Endothelial cell of umbilical vein (primary cell): ENCODE results near the gene ZNF420. TPM values are rescaled to one million over a fixed set of nuclear protein-coding genes. Genes with fewer than 3 reads are reported as not detected.

Experiments used
- BruUV-seq: library from RNA; stranded (reverse); fragments of 400-500 nt; replicated peaks from 2 replicates; lab custom pipeline; 2021; lab: Mats Ljungman, UMichigan
- CTCF ChIA-PET: fragments of 300-600, 350-600 bp; sonication (Branson Sonifier 250); formaldehyde crosslinking; loops from one replicate; lab custom pipeline; 2021; ENCODE audit warnings: antibody characterized with exemption, inconsistent platforms; lab: Charles Lee
- POLR2A ChIA-PET: fragments of 300-600, 350-600 bp; sonication (Branson Sonifier 250); formaldehyde crosslinking; loops from one replicate; lab custom pipeline; 2021; ENCODE audit warnings: antibody characterized with exemption, inconsistent platforms; lab: Charles Lee
- DNase-seq: peaks from one replicate; pipeline ENCODE4 v3.0.0-alpha.2; 2011; ENCODE audit warnings: low read depth, low spot score
- FAIRE-seq: peaks from 2 replicates; lab custom pipeline; 2011; peaks lifted over from hg19 to GRCh38; lab: Jason Lieb, UNC
- H2AFZ ChIP-seq: 2 replicates; pipeline ENCODE4 v1.6.0; 2012; ENCODE audit warnings: low read depth, low read length, control low read depth, inconsistent platforms
- H3K27ac ChIP-seq: 2 replicates; pipeline ENCODE4 v1.5.1; 2011; ENCODE audit warnings: low read depth, mild to moderate bottlenecking, control low read depth, low read length, moderate library complexity; ENCODE audit not compliant: insufficient read depth
- H3K27me3 ChIP-seq, 2 experiments: 2 replicates each; pipeline versions ENCODE4 v1.6.0 to v1.6.1; 2011; ENCODE audit warnings: low read length in 2 of 2, mixed read lengths in 1 of 2; ENCODE audit not compliant: control insufficient read depth in 2 of 2, insufficient read depth in 2 of 2
- H3K36me3 ChIP-seq, 2 experiments: 2 replicates in 1 of 2; 3 replicates in 1 of 2; pipeline ENCODE4 v1.5.1; 2011; ENCODE audit warnings: low read length in 2 of 2, mild to moderate bottlenecking in 1 of 2, moderate library complexity in 1 of 2; ENCODE audit not compliant: control insufficient read depth in 2 of 2, insufficient read depth in 2 of 2; ENCODE audit errors: extremely low read depth in 1 of 2
- H3K4me1 ChIP-seq: 3 replicates; pipeline ENCODE4 v1.5.1; 2011; ENCODE audit warnings: mild to moderate bottlenecking, low read length; ENCODE audit not compliant: control insufficient read depth, insufficient read depth; ENCODE audit errors: extremely low read depth
- H3K4me2 ChIP-seq: 2 replicates; pipeline ENCODE4 v1.6.1; 2011; ENCODE audit warnings: low read length, control low read depth, mixed read lengths; ENCODE audit not compliant: insufficient read depth
- H3K4me3 ChIP-seq, 3 experiments: fragments of 200-600 bp in 1 of 3; sonication (generic), shearing (Covaris generic) in 1 of 3; replicated peaks in 1 of 3; 2 replicates each; pipeline ENCODE4 v1.5.1; 2011 to 2016; ENCODE audit warnings: control low read depth in 3 of 3, low read length in 3 of 3, mild to moderate bottlenecking in 2 of 3, inconsistent platforms in 1 of 3, low read depth in 1 of 3, moderate library complexity in 1 of 3; ENCODE audit not compliant: insufficient read depth in 1 of 3
- H3K79me2 ChIP-seq: 2 replicates; pipeline ENCODE4 v1.6.0; 2012; ENCODE audit warnings: low read length, inconsistent platforms; ENCODE audit not compliant: control insufficient read depth, insufficient read depth
- H3K9ac ChIP-seq: replicated peaks from 2 replicates; pipeline ENCODE3; 2011; ENCODE audit warnings: low read length, control low read depth; ENCODE audit not compliant: insufficient read depth; ENCODE audit errors: extremely low read depth
- H3K9me1 ChIP-seq: replicated peaks from 3 replicates; pipeline ENCODE4 v1.6.0; 2011; ENCODE audit warnings: mild to moderate bottlenecking, low read length; ENCODE audit not compliant: control insufficient read depth, insufficient read depth; ENCODE audit errors: extremely low read depth
- H3K9me3 ChIP-seq: replicated peaks from 2 replicates; pipeline ENCODE4 v1.5.1; 2012; ENCODE audit warnings: low read length, inconsistent platforms; ENCODE audit not compliant: control insufficient read depth, insufficient read depth
- H4K20me1 ChIP-seq: replicated peaks from 2 replicates; pipeline ENCODE3; 2011; ENCODE audit warnings: mild to moderate bottlenecking, low read length; ENCODE audit not compliant: control insufficient read depth, insufficient read depth; ENCODE audit errors: extremely low read depth
- EZH2 ChIP-seq: IDR thresholded peaks from 2 replicates; pipeline ENCODE4 v1.6.1; 2012; ENCODE audit warnings: borderline replicate concordance, low read depth, mild to moderate bottlenecking, moderate library complexity, low read length, inconsistent platforms; ENCODE audit not compliant: severe bottlenecking
- FOS ChIP-seq: IDR thresholded peaks from 2 replicates; pipeline ENCODE4 v1.6.1; 2011; ENCODE audit warnings: mild to moderate bottlenecking, low read length, moderate library complexity, borderline replicate concordance; ENCODE audit not compliant: insufficient read depth
- GATA2 ChIP-seq: IDR thresholded peaks from 2 replicates; pipeline ENCODE4 v1.7.0; 2011; ENCODE audit warnings: low read depth, mild to moderate bottlenecking, moderate library complexity, mixed read lengths, low read length; ENCODE audit not compliant: insufficient read length, insufficient read depth
- JUN ChIP-seq: IDR thresholded peaks from 2 replicates; pipeline ENCODE4 v1.6.1; 2011; ENCODE audit warnings: borderline replicate concordance, low read depth; ENCODE audit not compliant: insufficient read length, insufficient read depth
- MYC ChIP-seq: IDR thresholded peaks from one replicate; pipeline ENCODE4 v1.6.1; 2011; ENCODE audit warnings: mild to moderate bottlenecking, low read depth, low read length
- POLR2A ChIP-seq: IDR thresholded peaks from 2 replicates; pipeline ENCODE4 v1.6.1; 2012; ENCODE audit warnings: low read depth, mild to moderate bottlenecking, control low read depth, low read length
- POLR2AphosphoS5 ChIP-seq: IDR thresholded peaks from 2 replicates; pipeline ENCODE4 v1.6.1; 2012; ENCODE audit warnings: low read depth, mild to moderate bottlenecking, control low read depth, low read length, moderate library complexity; ENCODE audit not compliant: insufficient read depth
- dilution Hi-C: fragments of 300-500 bp; cut with MboI; formaldehyde crosslinking; loops from one replicate; pipeline ENCODE4 v1.15.0; 2019; ENCODE audit warnings: low sequenced_read_pairs; ENCODE audit not compliant: extremely low pct_ligation_motif_present
- intact Hi-C: fragments of 100-400 bp; cut with micrococcal nuclease; formaldehyde crosslinking; loops from one replicate; pipeline ENCODE4 v1.10.0; 2022
- polyA plus RNA-seq, 4 experiments: library from polyadenylated mRNA; depleted of rRNA in 3 of 4; stranded (reverse) in 3 of 4; unstranded in 1 of 4; fragments of >200 nt; gene quantifications; 2 replicates each; pipeline versions ENCODE4 v1.2.1 to v1.2.3, GENCODE V29; 2011 to 2012; ENCODE audit warnings: missing spikeins in 1 of 4
- total RNA-seq: library from RNA; stranded (reverse); gene quantifications from 2 replicates; pipeline ENCODE4 v1.2.3, GENCODE V29; 2021
- TF ChIP-seq, protein P1 (sequence below), 2 donors: IDR thresholded peaks; 1 replicate in 1 of 2; 2 replicates in 1 of 2; pipeline ENCODE4 v1.5.1; 2011; ENCODE audit warnings: low read length in 2 of 2, mild to moderate bottlenecking in 2 of 2, moderate library complexity in 2 of 2, control low read depth in 1 of 2, inconsistent platforms in 1 of 2, low read depth in 1 of 2; ENCODE audit not compliant: insufficient read depth in 1 of 2; ENCODE audit errors: extremely low read depth in 1 of 2
- TF ChIP-seq, protein P2 (sequence below): IDR thresholded peaks from 2 replicates; pipeline ENCODE4 v1.6.1; 2011; ENCODE audit not compliant: insufficient read depth, insufficient read length

ZNF420 gene
- total and polyA plus RNA-seq, 2 donors (not counting 3 experiments of a cell fraction or from before 2014, with no cell fraction given): 1.3 to 5.3 TPM

DNA sequence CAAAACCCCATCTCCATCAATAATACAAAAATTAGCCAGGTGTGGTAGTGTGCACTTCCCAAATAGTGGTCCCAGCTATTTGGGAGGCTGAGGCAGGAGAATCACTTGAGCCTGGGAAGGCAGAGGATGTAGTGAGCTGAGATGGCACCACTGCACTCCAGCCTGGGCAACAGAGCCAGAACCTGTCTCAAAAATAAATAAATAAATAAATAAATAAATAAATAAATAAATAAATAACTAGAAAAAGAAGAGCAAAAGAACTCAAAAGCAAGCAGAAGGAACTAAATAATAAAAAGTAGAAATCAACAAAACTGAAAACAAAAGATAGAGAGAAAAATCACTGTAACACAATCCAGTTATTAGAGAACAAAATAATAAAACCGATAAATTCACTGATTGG, 81.9 kb downstream of the ZNF420 start:
- ChIA-PET POLR2A (no interaction called here), CTCF (no interaction called here)
- BruUV-seq: no TSS peak

More for the DNA sequence above, 81.9 kb downstream of the ZNF420 start:
- no peak overlapping the region for H3K27ac ChIP-seq
- no peaks in the 10 kb centered on the region for H3K36me3 ChIP-seq
- H3K9ac ChIP-seq: no peak overlapping the region
- DNase-seq: no peak
- H3K9me3 ChIP-seq: peaks cover 4% of the 10 kb centered on the region
- dilution Hi-C loops (no loop called here), intact Hi-C loops (no loop called here)
- no peaks in the 10 kb centered on the region for H3K27me3 ChIP-seq
- H2AFZ ChIP-seq: no peak overlapping the region
- no peaks in the 10 kb centered on the region for H3K4me1 ChIP-seq
- no peak for FAIRE-seq
- no peaks in the 10 kb centered on the region for H3K79me2 ChIP-seq
- H3K9me1 ChIP-seq: no peaks in the 10 kb centered on the region
- TF ChIP-seq POLR2A (no peak), GATA2 (no peak), EZH2 (no peak), MYC (no peak), POLR2AphosphoS5 (no peak), FOS (no peak), JUN (no peak)
- TF ChIP-seq, protein P1, sequence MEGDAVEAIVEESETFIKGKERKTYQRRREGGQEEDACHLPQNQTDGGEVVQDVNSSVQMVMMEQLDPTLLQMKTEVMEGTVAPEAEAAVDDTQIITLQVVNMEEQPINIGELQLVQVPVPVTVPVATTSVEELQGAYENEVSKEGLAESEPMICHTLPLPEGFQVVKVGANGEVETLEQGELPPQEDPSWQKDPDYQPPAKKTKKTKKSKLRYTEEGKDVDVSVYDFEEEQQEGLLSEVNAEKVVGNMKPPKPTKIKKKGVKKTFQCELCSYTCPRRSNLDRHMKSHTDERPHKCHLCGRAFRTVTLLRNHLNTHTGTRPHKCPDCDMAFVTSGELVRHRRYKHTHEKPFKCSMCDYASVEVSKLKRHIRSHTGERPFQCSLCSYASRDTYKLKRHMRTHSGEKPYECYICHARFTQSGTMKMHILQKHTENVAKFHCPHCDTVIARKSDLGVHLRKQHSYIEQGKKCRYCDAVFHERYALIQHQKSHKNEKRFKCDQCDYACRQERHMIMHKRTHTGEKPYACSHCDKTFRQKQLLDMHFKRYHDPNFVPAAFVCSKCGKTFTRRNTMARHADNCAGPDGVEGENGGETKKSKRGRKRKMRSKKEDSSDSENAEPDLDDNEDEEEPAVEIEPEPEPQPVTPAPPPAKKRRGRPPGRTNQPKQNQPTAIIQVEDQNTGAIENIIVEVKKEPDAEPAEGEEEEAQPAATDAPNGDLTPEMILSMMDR (IDR thresholded peaks at IDR 0.05; ENCODE audit: extremely low read depth in 1 of 2, insufficient read depth in 1 of 2, low read depth in 1 of 2, low read length in 2 of 2): no peak
- TF ChIP-seq, protein P2, sequence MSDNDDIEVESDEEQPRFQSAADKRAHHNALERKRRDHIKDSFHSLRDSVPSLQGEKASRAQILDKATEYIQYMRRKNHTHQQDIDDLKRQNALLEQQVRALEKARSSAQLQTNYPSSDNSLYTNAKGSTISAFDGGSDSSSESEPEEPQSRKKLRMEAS: no peak
- no peak overlapping the region for H3K4me2 ChIP-seq
- no peaks in the 10 kb centered on the region for H4K20me1 ChIP-seq
- no peak overlapping the region for H3K4me3 ChIP-seq
